NCI-H2107 (cell line): ENCODE results near the gene DNLZ.
"Not testable (repeated sequence)": the region's sequence is repeated elsewhere in the genome, so short reads cannot be mapped to it uniquely, and the experiment has no call there.

Experiments used
- DNase-seq: peaks from one replicate; lab custom pipeline; 2025; lab: John Stamatoyannopoulos, UW

DNLZ gene

DNA sequence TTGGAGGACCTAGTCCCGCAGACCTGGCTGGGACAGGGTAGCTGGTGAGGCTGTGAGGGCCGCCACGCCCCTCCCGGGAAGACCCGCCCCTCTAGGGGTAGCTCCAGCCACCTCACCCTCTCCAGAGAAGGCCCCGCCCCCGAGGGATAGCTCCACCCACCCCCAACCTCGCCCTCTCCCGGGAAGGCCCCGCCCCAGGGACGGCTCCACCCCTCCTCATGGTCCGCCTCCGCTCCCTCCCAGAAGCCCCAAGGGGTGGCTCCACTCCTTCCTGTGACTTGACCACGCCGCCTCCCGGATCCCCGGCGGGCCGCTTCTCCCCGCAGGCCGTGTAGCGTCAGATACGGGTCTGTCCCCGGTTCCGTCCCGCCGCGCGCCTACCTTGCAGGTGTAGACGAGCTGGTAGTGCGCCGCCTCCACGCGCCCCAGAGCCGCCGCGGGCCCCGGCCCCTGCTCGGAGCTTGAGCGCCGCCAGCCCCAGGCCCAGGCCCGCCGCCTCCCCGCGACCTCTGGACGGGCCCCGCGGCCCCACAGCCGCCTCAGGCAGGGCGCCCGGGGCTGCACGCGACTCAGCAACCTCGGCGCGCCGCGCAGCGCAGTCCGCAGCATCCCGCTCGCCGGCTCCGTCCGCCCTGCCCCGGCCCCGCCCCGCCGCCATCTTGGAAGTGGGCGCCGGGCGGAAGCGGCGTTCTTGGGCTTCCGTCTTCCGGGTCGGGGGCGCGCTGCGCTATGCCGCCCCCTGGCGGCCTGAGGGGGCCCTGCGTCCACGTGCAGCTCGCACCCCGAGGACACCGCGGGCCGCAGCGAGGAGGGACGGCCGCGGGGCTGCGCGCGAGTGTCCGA lies at the start of gene DNLZ:
Gene DNLZ, minus strand, starts transcription at position 639 of the 843 bp plus-strand sequence. Its CDS starts 30 bp downstream, at position 609.
- peak; percentile 87 for DNase-seq

GRCh38 chr9:136412962-136413361 lies 49.4 kb upstream of the DNLZ start:
- no peak for DNase-seq

GRCh38 chr9:136411378-136411777 lies 47.8 kb upstream of the DNLZ start:
- no peak for DNase-seq

GRCh38 chr9:136410500-136411287 lies 47.1 kb upstream of the DNLZ start, which contains the start of the genes ENTR1 and PMPCA:
ENTR1 (minus strand) TSS chr9:136410614; CDS start chr9:136410397, 217 bp downstream.
PMPCA (plus strand) TSS chr9:136410658; CDS start chr9:136410669, 11 bp downstream.
- DNase-seq: peak; percentile 92

DNA sequence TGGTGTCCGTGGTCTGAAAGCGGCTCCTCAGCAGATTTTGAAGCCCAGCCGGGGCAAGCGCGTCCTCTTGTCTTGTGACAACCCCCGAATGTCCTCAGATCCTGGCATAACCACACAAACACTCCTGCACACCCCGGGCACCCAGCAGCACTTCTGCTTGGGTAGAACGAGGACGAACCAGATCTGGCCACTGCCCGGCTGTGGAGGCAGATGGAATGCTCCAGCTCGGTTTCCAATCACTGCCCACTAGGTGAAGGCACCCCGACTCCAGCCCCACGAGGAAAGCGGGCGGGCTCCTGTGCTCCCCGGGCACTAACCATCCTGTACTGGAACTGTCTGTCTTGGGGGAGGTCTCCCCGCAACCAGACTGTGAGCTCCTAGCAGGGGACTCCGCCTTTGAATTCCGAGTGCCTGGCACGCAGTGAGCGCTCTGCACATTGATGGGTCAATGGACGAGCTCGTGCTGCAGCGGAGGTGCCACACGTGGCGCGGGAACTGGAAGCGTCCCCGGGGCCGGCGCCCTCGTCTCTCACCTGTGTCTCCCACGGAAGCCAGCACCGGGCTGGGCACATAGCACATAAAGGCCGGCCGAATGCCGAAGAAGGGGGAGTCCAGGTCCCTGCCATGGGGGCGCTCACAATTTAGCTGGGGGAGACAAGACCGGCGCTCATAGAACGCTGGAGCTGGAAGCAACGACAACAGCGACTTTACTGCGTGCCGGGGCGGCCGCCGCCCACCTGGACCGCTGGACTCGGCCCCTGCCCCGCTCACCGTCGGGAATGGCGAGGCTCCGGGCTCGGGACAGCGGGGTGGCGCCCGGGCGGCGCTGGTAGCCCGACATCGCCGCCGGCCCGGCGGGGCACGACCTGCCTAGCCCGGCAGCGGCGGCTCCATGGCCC lies 46.3 kb upstream of the DNLZ start:
- no peak for DNase-seq

GRCh38 chr9:136407911-136408310 lies 44.4 kb upstream of the DNLZ start:
- DNase-seq: no peak

DNA sequence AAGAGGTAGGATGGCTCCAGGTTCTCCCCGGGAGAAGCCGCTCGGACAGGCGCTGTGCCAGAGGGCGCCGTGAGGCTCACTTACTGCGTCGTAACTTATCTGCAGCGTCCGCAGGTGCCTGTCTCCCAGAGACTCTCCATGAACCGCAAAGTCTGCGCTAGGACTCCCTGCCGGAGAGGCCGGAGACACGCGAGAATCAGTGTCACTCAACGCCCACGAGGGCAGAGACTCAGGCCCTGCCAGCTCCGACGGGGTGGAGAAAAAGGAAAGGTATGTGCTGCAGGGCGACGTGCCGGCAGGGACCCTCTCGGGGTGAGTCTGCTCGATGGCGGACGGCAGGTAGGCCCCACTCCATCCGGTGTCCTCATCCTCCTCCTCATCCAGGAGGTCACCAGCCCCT lies 43.5 kb upstream of the DNLZ start:
- not testable (repeated sequence) for DNase-seq

DNA sequence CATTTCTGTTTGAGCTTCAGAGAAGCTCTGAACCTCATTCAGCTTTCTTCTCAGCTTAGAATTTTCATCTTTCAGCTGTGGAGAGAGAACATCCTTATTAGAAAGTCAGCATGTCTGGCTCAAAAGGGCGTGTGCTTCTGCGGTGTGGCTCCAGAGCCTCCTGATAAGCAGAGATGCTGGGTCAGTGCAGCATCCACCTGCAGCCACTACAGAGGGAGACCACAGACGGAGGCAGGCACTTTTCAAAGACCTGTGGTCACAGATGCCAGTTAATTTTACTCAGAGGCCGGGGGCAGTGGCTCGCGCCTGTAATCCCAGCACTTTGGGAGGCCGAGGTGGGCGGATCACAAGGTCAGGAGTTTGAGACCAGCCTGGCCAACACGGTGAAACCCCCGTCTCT lies 42.4 kb upstream of the DNLZ start:
- DNase-seq: not testable (repeated sequence)

DNA sequence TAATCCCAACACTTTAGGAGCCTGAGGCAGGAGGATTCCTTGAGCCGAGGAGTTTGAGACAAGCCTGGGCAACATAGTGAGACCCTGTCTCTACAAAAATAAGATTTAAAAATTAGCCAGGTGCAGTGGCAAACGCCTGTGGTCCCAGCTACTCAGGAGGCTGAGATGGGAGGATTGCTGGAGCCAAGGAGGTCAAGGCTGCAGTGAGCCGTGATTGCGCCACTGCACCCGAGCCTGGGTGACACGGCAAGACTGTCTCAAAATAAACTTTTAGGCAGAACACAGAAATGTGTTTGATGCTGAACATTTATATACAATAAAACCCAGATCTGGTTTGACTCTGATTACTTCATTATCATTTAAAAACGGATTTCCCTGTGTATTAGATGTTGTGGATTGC lies 41.9 kb upstream of the DNLZ start:
- DNase-seq: no peak

GRCh38 chr9:136404801-136405136 lies 41.2 kb upstream of the DNLZ start:
- no peak for DNase-seq

DNA sequence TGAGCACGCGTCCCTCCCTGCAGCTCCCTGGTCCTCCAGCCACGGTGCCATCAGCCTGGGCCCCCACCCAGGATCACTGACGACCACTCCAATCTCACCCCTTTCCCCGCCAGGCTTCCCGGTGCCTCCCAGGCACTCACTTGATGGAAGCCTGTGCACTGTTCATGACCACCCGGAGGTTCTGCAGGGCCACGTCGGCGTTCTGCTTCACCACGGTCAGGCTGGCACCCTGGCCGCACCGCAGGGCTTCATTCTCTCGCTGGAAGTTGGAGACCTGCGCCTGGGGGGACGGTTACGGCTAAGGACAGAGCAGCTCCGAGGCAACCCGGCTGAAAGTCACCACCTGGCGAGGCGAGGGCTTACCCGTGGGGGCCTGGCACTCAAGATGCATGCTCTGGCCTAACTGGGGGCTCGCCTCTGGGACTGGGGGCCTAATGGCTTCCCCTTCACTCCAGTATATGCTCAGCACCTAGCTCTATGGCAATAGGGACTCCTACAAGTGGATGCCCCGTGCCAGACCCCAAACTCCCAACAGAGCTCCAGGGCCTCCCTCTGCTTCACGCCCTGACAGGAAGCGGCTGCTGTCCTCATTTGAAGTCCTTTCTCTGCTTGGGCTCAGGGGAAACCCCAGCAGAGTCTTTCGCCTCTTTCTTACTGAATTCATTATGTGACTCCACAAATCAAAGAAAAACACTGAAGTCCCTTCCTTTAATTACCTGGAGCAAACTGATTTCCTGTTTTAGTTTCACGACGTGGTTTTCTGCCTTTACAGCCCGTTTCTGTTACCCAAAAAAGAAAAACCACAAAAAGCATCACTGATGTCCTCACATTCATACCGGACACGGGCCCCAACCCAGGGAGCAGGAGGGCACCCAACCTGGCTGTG lies 40.6 kb upstream of the DNLZ start:
- DNase-seq: no peak

- DNase-seq: no peak
These were observed 40.0 kb upstream of the DNLZ start for GRCh38 chr9:136403538-136403914.

DNA sequence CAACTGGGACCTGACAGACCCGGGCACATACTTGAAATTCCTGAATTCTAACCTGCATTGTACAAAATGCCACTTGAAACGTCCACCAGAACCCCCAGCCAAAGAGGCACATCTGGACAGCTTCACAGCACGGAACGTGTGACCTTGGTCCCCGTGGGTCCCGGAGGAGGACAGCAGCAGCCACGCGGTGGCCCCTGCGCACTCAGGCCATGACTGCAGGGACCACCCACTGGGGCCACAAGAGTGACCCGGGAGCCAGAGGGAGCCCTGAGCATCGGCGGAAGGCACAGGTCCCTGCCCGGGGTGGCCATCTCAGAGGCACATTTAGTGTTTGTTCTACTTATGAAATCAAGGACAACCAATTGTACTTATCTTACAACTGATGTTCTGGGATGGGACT lies 38.5 kb upstream of the DNLZ start:
- no peak for DNase-seq

DNA sequence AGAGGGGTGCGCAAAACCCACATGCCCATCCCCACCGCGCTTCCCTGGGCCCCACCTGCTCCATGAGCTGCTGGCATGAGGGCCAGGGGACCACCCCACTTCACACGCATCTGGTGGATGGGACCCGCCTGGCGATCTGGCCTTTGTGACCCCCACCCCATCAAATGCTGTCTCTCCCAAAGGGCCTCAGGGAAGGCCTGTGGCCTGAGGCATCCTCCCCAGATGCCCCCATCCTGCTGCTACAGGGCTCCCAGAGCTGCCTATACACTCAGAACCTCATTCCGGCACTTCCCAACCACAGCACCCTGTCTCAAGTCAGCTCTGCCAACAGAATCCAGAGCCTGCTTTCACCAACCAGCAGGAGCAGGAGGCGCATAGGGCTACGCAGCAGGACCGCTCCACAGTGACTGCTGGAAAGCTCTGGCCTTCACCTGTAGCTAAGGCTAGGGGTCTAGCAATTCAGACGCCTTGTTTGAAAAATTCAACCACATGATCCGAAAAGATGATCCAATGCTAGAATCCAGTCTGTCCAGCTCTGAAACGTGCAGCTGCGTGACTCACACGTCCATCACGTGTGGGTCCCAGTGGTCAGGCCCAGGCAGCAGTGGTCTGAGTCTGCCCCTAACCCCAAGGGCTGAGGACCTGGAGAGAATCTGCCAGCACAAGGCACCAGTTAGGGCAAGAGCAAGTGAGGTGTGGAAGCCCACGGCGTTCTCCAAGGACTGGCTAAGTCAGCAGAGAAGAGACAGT lies 37.8 kb upstream of the DNLZ start:
- no peak for DNase-seq

- DNase-seq: peak; percentile 88
These were observed 36.7 kb upstream of the DNLZ start, which contains the start of gene SNAPC4 for GRCh38 chr9:136400038-136400834. SNAPC4 (minus strand) TSS chr9:136400170; CDS start chr9:136398428, 1,742 bp downstream.

- DNase-seq: no peak
These were observed 35.9 kb upstream of the DNLZ start for GRCh38 chr9:136399176-136400037.

DNA sequence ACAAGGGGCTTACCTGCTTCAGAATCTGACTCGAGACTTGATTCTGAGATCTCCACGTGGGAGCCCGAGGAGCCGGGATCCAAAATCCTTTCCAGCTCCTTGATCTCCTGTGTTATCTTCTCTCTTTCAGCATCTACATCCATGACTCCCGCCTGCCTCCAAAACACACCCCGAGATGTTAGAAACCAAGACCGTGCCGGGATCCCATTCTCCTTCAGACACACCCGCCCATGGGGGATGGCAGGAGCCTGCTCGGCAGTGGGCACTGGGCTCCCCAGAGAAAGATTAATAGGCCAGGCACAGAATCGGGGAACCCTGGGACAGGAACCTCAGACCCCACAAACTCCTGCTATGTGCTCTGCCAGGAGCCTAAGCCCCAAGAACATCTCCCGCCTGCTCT lies 34.7 kb upstream of the DNLZ start:
- no peak for DNase-seq

GRCh38 chr9:136397643-136398042 lies 34.1 kb upstream of the DNLZ start:
- no peak for DNase-seq

DNA sequence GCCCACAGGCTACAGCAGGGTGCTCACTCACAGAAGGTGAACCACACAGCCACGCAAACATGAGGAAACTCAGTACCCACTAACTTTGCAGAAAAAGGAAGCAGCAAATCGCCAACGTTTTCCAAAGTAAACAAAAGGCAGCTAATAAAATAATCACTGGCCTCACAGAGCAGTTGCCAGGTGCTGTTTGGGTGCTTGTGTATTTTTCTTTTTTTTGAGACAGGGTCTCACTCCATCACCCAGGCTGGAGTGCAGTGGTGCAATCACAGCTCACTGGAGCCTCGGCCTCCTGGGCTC lies 32.6 kb upstream of the DNLZ start:
- DNase-seq: no peak
